MV-4-11 (cell line): ENCODE measurements around the gene MAP3K13.
"Not testable (repeated sequence)": the region's sequence is repeated elsewhere in the genome, so short reads cannot be mapped to it uniquely, and the experiment has no call there.

ENCODE experiments used
- DNase-seq: peaks from one replicate; lab custom pipeline; 2025; lab: John Stamatoyannopoulos, UW

MAP3K13 gene

DNA sequence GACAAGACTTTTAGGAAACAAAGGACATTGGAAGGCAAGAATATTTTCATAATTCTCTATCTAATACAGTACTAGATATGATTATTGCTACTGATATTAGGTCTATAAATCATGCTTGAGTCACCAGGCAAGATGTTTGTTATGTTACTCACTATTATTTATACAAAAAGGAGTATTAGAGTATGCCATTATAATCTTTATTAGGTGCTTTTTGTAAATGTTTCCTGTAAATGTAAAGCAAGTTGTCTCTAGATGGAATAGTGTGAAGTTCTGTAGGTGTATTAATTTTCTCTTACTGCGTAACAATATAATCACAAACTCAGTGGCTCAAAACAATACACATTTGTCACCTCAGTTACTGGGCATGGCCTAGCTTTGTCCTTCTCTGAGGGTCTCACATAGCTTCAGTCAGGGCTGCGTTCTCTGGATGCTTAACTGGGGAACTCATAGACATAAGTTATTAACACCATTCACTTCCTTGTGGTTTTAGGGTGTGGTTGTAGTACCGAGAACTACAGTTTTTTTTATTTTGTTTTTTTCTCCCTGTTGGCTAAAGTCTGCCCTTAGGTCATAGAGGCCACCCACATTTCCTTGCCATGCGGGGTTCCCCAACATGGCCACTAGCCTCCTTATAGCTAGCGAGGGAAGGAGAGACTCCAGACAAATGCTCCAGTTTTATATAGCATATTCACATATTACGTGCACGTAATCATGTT, 20.3 kb upstream of the MAP3K13 start:
- peak; percentile 50 for DNase-seq

DNA sequence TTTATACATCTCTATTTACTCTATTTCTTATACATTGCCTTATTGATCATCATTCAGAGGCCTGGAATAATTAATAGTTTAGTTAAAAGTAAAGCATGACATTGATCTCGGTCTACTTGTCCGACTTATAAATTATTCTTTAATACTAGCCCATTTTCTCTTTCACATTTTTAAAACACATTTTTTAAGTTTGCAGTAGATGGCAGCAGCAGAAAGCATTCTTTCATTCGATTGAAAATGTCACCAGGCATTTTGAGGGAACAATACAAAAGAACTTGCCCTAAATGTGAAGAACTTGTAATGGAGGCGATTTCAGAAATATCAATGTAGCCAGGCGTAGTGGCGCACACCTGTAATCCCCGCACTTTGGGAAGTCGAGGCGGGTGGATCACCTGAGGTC, 15.5 kb upstream of the MAP3K13 start:
- no peak for DNase-seq

DNA sequence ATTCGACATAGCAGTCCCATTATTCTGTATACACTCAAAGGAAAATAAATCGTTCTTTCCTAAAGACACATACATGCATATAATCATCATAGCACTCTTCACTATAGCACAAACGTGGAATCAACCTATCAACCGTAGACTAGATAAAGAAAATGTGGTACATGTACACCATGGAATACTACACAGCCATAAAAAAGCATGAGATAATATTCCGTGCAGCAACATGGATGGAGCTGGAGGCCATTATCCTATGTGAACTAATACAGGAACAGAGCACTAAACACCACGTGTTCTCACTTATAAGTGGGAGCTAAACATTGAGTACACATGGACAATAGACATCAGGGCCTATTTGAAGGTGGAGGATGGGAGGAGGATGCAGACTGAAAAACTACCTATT, 12.1 kb upstream of the MAP3K13 start:
- no peak for DNase-seq

DNA sequence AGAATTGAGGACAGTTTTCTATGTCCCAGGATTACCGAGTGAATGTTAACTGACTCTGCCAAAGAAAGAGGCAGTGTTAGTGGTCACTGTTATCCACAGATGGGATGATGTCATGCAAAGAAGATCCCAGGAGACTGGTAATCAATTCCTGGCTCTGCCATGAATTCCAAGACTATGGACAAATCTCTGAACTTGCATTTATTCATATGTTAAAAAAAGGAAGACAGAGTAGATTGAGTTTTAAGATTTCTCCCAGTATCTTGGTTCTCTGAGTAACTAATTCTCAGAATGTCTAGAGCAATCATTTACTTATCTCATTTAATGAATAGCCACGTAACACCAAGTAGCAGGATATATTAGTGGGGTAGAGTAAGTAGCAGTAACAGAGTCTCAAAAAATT, 11.5 kb upstream of the MAP3K13 start:
- no peak for DNase-seq

DNA sequence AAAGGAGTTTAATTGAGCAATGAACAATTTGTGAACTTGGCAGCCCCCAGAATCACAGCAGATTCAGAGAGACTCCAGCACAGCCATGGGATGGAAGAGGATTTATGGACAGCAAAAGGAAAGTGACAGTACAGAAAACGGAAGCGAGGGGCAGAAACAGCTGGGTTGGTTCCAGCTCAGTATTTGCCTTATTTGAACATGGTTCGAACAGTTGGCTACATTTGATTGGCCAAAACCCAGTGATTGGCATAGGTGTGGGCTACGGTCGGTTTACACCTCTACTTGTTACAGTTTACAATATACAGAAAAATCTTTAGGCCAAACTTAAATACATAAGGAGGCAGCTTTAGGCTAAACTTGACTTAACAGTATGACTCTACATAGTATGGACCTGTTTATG, 9.7 kb upstream of the MAP3K13 start:
- DNase-seq: no peak

DNA sequence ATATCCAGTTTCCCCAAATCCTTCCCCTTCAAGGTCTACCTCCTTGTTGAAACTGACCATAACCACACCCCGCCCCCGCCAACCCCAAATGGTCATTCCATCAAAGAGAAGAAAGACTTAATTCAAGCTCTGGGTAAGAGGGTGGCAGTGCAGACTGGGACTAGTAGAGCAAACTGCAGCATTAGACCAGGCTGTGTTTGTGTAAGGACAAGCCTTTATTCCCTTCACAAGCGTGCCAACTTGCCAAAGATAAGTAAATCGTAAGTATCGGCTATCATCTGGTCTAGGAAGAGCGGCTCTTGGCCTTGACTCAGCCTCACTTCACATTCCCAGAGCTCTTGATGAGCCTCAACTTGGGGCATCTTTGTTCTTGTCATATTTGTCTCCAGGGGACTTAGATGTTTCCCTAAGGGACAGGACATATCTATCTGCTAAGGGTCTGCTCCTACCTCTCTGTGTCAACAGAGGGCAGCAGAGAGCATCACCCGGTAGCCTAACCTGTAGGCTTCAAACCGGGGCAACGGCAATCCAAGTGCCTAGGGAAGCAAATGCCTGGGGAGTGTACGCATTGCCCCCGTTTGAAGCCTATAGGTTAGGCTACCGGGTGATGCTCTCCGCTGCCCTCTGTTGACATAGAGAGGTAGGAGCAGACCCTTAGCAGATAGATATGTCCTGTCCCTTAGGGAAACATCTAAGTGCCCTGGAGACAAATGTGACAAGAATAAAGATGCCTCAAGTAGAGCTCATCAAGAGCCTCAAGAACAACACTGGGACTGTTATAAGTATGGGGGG, 8.9 kb upstream of the MAP3K13 start:
- DNase-seq: peak; percentile 70

DNA sequence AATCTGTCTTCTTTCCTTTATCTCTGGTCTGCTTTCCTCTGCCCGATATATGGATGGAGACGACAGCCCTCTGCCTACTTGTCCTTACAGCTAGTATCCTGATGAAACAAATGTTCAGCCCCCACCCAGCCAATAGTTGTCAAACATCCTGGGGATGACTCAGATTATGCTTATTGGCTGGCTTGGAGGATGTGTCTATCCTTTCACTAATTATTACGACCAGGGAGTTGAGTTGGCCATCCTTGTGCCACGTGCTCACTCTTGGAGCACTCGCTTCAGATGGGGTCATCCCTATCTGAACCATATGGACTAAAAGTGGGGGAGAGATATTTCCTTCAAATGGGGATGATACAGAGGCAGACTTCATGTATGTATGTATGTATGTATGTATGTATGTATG, 6.4 kb upstream of the MAP3K13 start:
- no peak for DNase-seq

DNA sequence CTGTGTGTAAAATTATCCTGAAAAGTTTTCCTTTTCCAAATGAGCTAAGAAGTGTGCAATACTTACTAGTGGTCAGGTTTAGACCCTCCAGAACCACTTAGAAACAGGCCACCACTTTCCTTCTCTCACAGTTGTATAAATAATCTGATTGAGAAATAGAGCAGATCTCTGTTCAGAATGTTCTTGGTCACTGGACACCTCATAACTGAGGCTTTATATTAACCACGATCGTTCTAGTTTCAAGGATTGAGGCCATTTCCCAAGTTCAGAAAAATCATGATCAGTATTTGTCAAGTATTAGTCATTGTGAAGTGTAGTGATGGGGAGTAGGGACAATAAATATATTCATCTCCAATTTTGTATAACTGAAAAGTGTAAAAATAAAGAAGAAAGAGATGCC, 1.0 kb upstream of the MAP3K13 start:
- DNase-seq: no peak

DNA sequence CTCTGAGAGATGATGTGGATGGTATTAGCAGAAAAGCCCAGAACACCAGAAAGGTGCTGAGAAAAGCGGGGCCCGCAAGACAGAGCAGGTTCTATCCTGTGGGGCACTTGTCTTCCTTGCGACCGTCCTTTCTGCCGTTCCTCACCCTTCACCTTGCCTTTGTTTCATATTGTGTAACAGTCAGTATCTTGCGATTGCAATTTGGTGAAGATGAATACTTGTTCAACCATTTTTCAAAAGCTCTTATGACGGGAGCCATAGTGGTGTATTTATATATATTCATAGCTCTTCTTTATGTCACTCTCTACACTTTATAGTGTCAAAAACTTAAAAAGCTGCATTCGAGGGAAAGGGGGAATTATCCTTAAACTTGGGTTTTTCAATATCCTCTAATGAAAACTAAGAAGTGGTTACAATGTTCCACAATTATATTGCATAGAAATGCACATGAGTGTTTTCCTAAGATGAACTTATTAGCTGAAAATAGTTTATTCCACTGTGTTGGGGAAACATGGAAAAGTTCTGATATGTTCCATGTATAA, 797 bp downstream of the MAP3K13 start:
- no peak for DNase-seq

DNA sequence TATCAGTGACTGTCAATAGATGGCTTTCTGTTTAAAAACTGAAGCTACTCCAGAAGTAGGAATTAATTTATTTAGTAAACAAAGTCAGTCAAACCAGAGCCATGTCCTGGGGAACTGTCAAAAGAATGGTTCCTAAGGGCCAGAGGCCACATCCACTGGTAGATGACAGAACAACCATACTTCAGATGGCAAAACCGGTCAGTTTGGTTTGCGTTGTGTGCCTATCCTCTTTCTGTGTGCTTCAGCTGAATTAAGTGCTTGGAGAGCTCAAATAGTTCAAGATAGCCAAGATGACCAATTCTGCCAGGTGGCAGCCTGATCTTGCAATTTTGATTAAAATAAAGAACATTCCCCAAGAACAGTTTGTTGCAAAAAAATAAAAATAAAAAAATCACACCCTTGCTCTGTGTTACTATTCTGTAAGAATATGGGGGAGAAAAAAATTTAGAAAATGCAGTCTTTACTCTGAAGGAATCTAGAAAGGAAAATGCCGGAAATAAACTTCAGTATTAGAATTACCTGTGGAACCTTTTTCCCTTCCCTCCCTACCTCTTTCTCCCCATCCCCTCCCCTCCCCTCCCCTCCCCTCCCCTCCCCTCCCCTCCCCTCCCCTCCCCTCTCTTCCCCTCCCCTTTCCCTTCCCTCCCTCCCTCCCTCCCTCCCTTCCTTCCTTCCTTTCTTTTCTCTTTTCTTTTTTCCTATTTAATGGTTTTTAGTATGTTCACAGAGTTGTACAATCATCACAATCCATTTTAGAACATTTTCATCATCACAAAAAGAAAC, 2.5 kb downstream of the MAP3K13 start:
- no peak for DNase-seq

DNA sequence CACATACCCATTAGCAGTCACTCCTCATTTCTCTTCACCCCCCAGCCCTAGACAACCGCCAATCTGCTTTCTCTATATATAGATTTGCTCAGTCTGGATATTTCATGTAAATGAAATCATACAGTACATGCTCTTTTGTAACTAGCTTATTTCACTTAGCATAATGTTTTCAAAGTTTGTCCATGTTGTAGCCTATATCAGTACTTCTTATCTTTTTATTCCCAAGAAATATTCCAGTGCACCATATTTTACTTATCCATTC, 3.1 kb downstream of the MAP3K13 start:
- no peak for DNase-seq

DNA sequence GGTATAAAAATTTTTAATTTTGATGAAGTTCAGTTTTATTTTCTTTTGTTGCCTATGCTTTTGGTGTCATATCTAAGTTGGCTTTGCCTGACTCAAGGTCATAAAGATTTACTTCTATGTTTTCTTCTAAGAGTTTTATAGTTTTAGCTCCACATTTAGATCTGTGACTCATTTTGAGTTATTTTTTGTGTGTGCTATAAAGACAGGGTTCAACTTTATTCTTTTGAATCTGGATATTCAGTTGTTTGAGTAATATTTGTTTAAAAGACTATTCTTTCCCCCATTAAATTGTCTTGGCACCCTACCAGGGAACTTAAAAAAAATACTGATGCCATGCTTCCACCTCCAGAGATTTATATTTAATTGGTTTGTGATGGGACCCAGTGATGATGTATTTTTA, 4.0 kb downstream of the MAP3K13 start:
- DNase-seq: no peak

DNA sequence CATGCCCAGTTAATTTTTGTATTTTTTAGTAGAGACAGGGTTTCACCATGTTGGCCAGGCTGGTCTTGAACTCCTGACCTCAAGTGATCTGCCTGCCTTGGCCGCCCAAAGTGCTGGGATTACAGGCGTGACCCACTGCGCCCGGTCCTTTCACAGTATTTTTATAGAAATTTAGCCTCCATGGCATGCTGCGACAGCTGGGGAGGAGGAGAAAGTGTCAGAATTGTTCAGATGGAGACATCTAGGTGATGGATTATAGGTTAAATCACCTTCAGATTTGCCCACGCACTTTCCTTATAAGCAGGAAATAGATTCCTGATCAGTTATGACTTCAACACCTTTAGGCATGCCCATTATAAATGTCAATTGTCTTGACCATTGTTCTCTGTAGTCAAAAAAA, 7.4 kb downstream of the MAP3K13 start:
- DNase-seq: not testable (repeated sequence)

DNA sequence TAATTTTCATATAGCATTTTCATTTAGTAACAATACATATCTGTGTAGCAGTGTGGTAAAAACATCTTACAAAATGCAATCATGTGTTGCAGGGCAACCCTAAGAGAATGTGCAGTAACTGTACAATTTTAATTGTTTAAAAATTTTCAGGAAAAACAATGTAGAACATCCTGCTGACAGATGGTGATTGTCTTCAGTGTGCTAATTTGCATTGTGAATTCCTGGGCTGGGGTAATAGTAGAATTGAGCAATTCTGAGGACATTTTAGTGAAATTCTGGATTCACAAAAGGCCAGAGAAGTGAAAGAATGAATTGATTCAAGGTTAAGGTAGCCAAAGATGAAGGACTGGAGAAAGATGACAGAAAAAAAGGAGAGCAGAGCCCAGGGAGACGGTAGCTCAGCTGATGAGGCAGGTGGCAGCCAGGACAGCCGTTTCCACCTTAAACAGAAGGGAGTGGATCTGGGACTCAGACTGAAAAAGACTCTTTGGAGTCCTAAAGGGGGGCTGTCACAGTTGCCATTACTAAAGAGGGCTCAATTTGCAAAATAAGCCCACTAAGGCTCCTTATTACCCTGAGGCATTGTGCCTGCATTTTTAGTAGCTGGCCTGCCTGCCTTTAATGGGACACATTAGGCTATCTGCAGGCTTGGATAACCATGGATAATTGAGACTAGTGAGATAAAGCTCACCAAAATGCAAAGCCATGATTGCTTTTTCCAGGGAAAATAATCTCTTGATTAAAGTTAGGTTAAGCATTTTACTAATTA, 8.6 kb downstream of the MAP3K13 start:
- no peak for DNase-seq

DNA sequence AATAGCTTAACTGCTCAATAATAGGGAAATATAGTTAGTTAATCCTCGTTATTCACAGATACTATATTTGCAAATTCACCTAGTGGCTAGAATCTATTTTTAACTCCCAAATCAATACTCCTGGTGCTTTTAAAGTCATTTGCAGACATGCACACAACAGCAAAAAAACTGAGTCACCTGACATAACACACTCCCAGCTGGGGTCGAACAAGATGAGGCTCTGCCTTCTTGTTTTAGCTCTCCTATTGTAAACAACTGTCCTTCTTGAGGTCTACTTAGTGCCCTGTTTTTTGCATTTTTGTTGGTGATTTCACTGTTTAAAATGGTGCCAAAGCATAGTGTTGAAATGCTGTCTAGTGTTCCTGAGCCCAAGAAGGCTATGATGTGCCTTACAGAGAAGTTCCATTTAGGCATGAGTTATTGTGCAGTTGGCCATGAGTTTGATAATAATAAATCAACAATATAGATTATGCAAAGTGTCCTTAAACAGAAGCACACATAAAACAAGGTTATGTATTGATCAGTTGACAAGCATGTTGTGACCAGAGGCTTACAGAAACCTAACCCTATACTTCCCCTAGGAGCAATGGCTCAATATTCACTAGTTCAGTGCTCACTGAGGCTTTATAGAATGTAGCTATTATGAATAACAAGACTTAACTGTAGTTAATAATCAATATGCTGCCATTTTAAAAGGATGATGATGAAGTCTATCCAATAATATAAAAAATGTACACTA, 18.6 kb downstream of the MAP3K13 start:
- no peak for DNase-seq

DNA sequence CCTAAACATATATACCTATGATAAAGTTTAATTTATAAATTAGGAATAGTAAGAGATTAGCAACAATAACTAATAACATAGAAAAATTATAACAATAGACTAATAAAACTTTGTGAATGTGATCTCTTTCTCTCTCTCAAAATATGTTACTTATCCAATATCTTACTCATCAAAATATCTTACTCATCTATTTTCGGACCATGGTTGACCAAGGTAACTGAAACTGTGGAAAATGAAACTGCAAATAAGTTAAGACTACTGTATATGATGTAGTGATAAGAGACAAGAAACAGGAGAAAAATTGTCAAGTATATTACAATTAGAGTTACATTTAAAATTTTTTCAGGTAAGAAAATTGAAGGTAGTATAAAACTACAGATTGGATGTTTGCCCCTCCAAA, 19.2 kb downstream of the MAP3K13 start:
- no peak for DNase-seq

DNA sequence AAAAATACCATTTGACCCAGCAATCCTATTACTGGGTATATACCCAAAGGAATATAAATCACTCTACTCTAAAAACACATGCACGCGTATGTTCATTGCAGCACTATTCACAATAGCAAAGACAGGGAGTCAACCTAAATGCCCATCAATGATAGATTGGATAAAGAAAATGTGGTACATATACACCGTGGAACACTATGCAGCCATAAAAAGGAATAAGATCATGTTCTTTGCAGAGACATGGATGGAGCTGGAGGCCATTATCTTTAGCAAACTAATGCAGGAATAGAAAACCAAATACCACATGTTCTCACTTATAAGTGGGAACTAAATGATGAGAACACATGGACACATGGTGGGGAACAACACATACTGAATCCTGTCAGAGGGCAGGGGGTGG, 23.6 kb downstream of the MAP3K13 start:
- DNase-seq: not testable (repeated sequence)

DNA sequence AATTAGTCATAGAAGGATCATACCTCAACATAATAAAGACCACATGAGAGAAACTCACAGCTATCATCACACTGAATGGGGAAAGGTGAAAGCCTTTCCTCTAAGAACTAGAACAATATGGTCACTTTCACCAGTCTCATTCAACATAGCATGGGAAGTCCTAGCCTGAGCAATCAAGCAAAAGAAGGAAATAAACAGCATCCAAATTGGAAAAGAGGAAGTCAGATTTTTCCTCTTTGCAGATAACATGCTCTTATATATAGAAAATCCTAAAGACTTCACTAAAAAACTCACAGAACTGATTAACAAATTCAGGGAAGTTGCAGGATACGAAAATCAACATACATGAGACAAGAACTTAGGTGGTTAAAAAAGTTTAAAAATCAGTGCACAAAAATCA, 24.7 kb downstream of the MAP3K13 start:
- no peak for DNase-seq

DNA sequence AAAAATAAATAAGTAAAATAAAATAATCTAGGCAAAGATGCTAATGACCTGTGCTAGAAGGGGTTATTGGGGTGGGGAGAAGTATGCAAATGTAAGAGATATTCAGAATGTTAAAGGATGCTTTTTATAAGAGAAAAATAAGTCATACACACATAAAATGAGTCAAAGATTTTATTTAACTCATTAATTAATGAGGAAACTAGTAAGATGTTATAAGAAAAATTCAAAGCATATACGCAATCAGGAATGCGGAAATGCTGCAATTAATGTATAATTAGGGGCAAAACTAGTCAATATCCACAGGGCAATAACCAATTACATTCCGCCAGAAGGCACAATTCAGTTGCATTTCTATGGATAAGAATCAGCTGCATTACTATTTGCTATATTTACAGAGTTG, 30.1 kb downstream of the MAP3K13 start:
- DNase-seq: no peak

DNA sequence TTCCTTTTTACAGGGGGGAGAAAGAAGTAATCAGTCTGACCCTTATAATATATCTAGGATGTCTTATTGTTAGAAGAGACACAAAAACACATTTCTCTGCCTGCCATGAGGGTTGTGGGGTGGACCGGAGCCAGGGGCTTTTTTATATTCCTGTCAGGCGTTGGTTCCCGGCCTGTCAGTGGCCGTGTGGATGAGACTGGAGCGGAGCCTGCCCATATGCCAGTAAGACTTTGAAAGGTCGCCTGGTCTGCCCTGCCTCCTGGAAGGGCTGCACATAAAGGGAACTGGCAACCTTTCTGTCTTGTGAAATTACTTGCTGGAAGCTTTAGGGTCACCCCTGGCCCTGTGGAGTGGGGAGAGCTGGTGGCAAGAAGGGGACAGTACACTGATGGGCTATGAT, 34.7 kb downstream of the MAP3K13 start:
- DNase-seq: no peak
